ENCODE results near the gene LILRA2.
"Not testable (repeated sequence)": the region's sequence is repeated elsewhere in the genome, so short reads cannot be mapped to it uniquely, and the experiment has no call there.

DNA sequence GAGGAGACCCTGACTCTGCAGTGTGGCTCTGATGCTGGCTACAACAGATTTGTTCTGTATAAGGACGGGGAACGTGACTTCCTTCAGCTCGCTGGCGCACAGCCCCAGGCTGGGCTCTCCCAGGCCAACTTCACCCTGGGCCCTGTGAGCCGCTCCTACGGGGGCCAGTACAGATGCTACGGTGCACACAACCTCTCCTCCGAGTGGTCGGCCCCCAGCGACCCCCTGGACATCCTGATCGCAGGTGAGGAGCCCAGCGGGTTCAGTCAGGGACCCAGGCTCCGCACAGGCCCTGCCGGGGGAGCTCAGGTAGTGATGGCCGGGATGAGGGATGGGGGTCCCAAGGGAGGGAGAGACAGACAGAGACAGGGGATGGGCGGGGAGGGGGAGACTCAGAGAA, 58.9 kb downstream of the LILRA2 start:
- TF ChIP-seq POLR2AphosphoS5 (IDR thresholded peaks at IDR 0.05; ENCODE audit: borderline replicate concordance, low read depth, low read length); EZH2 (IDR thresholded peaks at IDR 0.05): not testable (repeated sequence)
